ENCODE measurements around the gene RPP25L. TPM values are rescaled to one million over a fixed set of nuclear protein-coding genes. Genes with fewer than 3 reads are reported as not detected.

RPP25L gene
- total and polyA plus RNA-seq, 2 donors (not counting 1 experiment from before 2014, with no cell fraction given), result 13.5 to 34.3 TPM

DNA sequence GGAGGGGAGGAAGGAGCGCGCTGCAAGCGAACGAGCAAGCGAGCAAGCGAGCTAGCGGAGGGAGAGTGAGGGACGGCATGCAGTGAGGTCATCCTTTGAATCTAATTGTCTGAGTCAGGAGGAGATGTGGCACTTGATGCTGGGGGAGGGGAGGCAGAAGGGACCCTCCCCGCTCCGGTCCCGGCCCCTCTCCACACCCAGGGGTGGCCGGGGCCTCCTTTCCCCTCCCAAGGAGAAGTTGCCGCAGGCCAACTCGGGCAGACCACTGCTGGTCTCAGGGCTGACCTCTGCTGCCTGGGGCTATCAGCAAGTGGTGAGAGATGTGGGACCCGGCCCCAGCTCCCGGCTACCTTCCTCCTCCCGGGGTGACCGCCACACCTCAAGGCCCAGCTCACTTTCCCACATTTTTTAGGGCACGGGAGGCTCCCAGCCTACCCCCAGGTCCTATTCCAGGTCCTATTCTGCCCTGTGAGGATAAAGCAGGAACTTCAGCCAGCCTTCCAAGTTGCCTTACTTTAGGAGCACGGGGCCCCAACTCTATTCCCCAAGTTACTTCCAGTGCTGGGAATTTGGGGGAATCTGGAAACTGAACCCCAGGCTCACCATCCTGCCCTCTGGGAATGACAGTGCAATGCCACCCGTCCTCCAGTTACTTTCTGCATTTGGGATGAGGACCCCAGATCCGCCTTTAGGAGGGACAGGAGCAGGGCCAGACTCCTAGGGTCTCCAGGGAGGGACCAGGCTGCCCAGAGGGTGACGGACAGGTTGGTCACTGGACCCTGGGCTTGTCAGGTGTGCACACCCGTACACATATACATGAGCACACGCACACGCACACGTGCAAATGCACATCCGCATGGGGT is 33.4 kb downstream of the RPP25L start:
- H3K36me3 ChIP-seq (ENCODE audit: control insufficient read depth, insufficient read depth, low read length), result no peaks in the 10 kb centered on the region
- no peak overlapping the region for H2AFZ ChIP-seq (ENCODE audit: low read length)
- H3K27ac ChIP-seq (ENCODE audit: insufficient read depth, low read length), result no peak overlapping the region
- H3K27me3 ChIP-seq (ENCODE audit: control insufficient read depth, insufficient read depth, low read length), result peaks cover 44% of the 10 kb centered on the region
- H3K4me3 ChIP-seq (replicated peaks in 1 of 4; ENCODE audit: control extremely low read depth in 1 of 4, insufficient read depth in 1 of 4, low read depth in 3 of 4, low read length in 4 of 4), result no peak overlapping the region
- H3K4me1 ChIP-seq (ENCODE audit: control insufficient read depth, extremely low read depth, insufficient read depth, low read length), result no peaks in the 10 kb centered on the region
- peak; percentile 31 to 71 for DNase-seq (ENCODE audit: low read depth in 2 of 2)
- H3K9me3 ChIP-seq (ENCODE audit: control insufficient read depth, insufficient read depth, low read depth, low read length), result no peaks in the 10 kb centered on the region
- TF ChIP-seq, protein P1, sequence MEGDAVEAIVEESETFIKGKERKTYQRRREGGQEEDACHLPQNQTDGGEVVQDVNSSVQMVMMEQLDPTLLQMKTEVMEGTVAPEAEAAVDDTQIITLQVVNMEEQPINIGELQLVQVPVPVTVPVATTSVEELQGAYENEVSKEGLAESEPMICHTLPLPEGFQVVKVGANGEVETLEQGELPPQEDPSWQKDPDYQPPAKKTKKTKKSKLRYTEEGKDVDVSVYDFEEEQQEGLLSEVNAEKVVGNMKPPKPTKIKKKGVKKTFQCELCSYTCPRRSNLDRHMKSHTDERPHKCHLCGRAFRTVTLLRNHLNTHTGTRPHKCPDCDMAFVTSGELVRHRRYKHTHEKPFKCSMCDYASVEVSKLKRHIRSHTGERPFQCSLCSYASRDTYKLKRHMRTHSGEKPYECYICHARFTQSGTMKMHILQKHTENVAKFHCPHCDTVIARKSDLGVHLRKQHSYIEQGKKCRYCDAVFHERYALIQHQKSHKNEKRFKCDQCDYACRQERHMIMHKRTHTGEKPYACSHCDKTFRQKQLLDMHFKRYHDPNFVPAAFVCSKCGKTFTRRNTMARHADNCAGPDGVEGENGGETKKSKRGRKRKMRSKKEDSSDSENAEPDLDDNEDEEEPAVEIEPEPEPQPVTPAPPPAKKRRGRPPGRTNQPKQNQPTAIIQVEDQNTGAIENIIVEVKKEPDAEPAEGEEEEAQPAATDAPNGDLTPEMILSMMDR (conservative IDR thresholded peaks at IDR 0.05 in 1 of 2, IDR thresholded peaks at IDR 0.05 in 1 of 2; ENCODE audit: low read depth in 1 of 2, low read length in 2 of 2), result no peak
- peak; percentile 88 for TF ChIP-seq EZH2 (IDR thresholded peaks at IDR 0.05; ENCODE audit: low read length, missing control alignments)
- H4K20me1 ChIP-seq (ENCODE audit: control insufficient read depth, extremely low read depth, insufficient read depth, low read length), result no peaks in the 10 kb centered on the region
- H3K79me2 ChIP-seq (ENCODE audit: control insufficient read depth, insufficient read depth, low read length), result no peaks in the 10 kb centered on the region
- H3K4me2 ChIP-seq (ENCODE audit: extremely low read depth, insufficient read depth, low read length), result no peak overlapping the region
- no peak overlapping the region for H3K9ac ChIP-seq (ENCODE audit: insufficient read depth, low read length)

DNA sequence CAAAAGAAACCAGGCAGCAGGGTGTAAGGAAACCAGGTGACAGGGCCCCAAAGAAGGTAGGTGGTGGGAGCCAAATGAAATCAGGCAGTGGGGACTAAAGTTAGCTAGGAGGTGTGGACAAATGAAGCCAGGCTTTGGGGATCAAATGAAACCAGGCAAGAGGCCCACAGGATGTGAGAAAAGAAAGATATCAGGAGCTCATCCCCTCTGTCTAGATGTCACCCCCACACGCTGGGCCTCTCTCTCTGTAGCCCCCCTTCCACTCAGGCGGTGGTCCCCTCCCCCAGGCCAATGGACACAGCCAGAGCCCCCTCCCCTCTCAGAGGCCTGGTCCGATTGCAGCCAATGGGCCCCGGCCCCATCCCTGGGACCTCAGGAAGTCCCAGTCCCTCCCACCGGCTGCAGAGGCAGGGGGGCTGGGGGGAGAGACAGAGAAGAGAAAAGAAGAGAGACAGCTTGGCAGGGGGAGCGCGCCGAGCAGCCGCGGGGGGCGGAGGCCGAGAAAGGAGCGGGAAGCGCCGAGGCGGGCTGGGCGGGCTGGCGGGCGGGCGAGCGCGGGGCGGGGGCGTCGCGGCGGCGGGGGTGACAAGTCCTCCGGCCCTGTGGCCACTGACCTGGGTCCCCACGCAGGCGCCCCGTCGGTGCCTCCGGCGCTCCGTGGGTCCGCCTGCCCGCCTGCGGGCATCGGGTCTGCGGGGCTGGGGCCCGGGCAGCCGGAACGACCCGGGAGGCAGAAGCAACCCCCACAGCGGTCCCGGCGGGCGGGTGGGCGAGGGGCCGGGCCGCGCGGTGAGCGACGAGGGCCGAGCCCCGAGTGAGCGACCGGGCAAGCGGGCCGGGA is 34.3 kb downstream of the RPP25L start:
- Histone ChIP-seq H3K36me3 (ENCODE audit: control insufficient read depth, insufficient read depth, low read length) (no peaks in the 10 kb centered on the region), H3K4me3 (replicated peaks in 1 of 4; ENCODE audit: control extremely low read depth in 1 of 4, insufficient read depth in 1 of 4, low read depth in 3 of 4, low read length in 4 of 4) (no peak overlapping the region), H3K27me3 (ENCODE audit: control insufficient read depth, insufficient read depth, low read length) (peaks cover 44% of the 10 kb centered on the region), H3K9me3 (ENCODE audit: control insufficient read depth, insufficient read depth, low read depth, low read length) (no peaks in the 10 kb centered on the region), H3K4me1 (ENCODE audit: control insufficient read depth, extremely low read depth, insufficient read depth, low read length) (no peaks in the 10 kb centered on the region), H3K79me2 (ENCODE audit: control insufficient read depth, insufficient read depth, low read length) (no peaks in the 10 kb centered on the region), H3K9ac (ENCODE audit: insufficient read depth, low read length) (no peak overlapping the region), H4K20me1 (ENCODE audit: control insufficient read depth, extremely low read depth, insufficient read depth, low read length) (no peaks in the 10 kb centered on the region), H2AFZ (ENCODE audit: low read length) (no peak overlapping the region), H3K27ac (ENCODE audit: insufficient read depth, low read length) (no peak overlapping the region), H3K4me2 (ENCODE audit: extremely low read depth, insufficient read depth, low read length) (no peak overlapping the region)
- no peak for DNase-seq (ENCODE audit: low read depth in 2 of 2)
- TF ChIP-seq, protein P1 (conservative IDR thresholded peaks at IDR 0.05 in 1 of 2, IDR thresholded peaks at IDR 0.05 in 1 of 2; ENCODE audit: low read depth in 1 of 2, low read length in 2 of 2), result no peak
- TF ChIP-seq EZH2 (IDR thresholded peaks at IDR 0.05; ENCODE audit: low read length, missing control alignments), result peak; percentile 85

Measured in fibroblast of lung (primary cell).